Upper lobe of left lung (tissue), 6 donors: ENCODE measurements around the gene CCDC171. TPM values are rescaled to one million over a fixed set of nuclear protein-coding genes. Genes with fewer than 3 reads are reported as not detected.

Source experiments
- ATAC-seq, 2 donors: fragments of 200-7000 bp; cut with Tn5 transposase; one replicate each; pipeline ENCODE4 v1.9.1; 2022; ENCODE audit warnings: mild to moderate bottlenecking in 2 of 2, moderate library complexity in 2 of 2; ENCODE audit not compliant: low FRiP score in 2 of 2
- DNase-seq, 2 donors: peaks; one replicate each; pipeline ENCODE4 v3.0.0-alpha.2; 2019 to 2020
- H3K27ac ChIP-seq, 4 donors: fragments of 200-600 bp; sonication (generic); one replicate each; pipeline ENCODE4 v1.5.1; 2016 to 2019
- H3K27me3 ChIP-seq, 4 donors: fragments of 200-600 bp; sonication (generic); one replicate each; pipeline ENCODE4 v1.5.1; 2017 to 2019
- H3K36me3 ChIP-seq, 4 donors: fragments of 200-600 bp; sonication (generic); one replicate each; pipeline ENCODE4 v1.5.1; 2016 to 2019
- H3K4me1 ChIP-seq, 4 donors: fragments of 200-600 bp; sonication (generic); one replicate each; pipeline ENCODE4 v1.5.1; 2018 to 2019
- H3K4me3 ChIP-seq, 4 donors: fragments of 200-600 bp; sonication (generic); one replicate each; pipeline ENCODE4 v1.5.1; 2017 to 2019; ENCODE audit warnings: mild to moderate bottlenecking in 2 of 4, moderate library complexity in 1 of 4
- H3K9me3 ChIP-seq, 4 donors: fragments of 200-600 bp; sonication (generic); one replicate each; pipeline ENCODE4 v1.5.1; 2018 to 2019
- EP300 ChIP-seq, 4 donors: sonication (generic); formaldehyde crosslinking; IDR thresholded peaks; one replicate each; pipeline ENCODE4 v1.5.1; 2017; ENCODE audit warnings: antibody characterized with exemption in 4 of 4, control low read depth in 2 of 4
- POLR2A ChIP-seq, 4 donors: fragments of 450-650 bp; IDR thresholded peaks; one replicate each; pipeline ENCODE4 v1.5.1; 2016 to 2017; ENCODE audit warnings: antibody characterized with exemption in 4 of 4, mild to moderate bottlenecking in 2 of 4
- POLR2AphosphoS5 ChIP-seq, 2 donors: sonication (generic); formaldehyde crosslinking; IDR thresholded peaks; one replicate each; pipeline ENCODE4 v1.5.1; 2017; ENCODE audit warnings: antibody characterized with exemption in 2 of 2
- WGBS, 2 donors: methylation state at CpG; one replicate each; pipeline ENCODE4 v1.1.5; 2017 to 2018; 5-methylcytosine and 5-hydroxymethylcytosine counted together
- total RNA-seq, 6 donors: library from RNA; depleted of rRNA in 4 of 6; stranded (reverse); fragments of >200 nt in 4 of 6; gene quantifications; one replicate each; pipeline versions ENCODE4 v1.1.0 to v1.2.1, GENCODE V29; 2016 to 2021
- TF ChIP-seq, protein P1 (sequence below), 6 experiments: fragments of 450-650 bp in 4 of 6; fragments of 200-600 bp in 2 of 6; sonication (generic) in 2 of 6; IDR thresholded peaks; one replicate each; pipeline ENCODE4 v1.5.1; 2016 to 2019; ENCODE audit warnings: antibody characterized with exemption in 6 of 6
- donor health status: DM: no; HTN: no; CAD: no; lungs with moderate emphysema.
- donor health status: DM: no; HTN: yes; CAD: no; lungs with severe emphysema.

CCDC171 gene
- total RNA-seq, 6 donors from 2014 or later, result 2.4 to 16.8 (median 6.6) TPM

GRCh38 chr9:15711531-15711930 lies 158.7 kb downstream of the CCDC171 start:
- DNase-seq (no peak), ATAC-seq (no peak)
- no peak overlapping the region for H3K4me3 ChIP-seq
- no peaks in the 10 kb centered on the region for H3K9me3 ChIP-seq
- no peaks in the 10 kb centered on the region for H3K4me1 ChIP-seq
- H3K27me3 ChIP-seq, result no peaks in the 10 kb centered on the region
- H3K27ac ChIP-seq, result no peak overlapping the region
- TF ChIP-seq EP300 (IDR thresholded peaks at IDR 0.05) (no peak), POLR2A (IDR thresholded peaks at IDR 0.05) (no peak), POLR2AphosphoS5 (IDR thresholded peaks at IDR 0.05) (no peak)
- TF ChIP-seq, protein P1, sequence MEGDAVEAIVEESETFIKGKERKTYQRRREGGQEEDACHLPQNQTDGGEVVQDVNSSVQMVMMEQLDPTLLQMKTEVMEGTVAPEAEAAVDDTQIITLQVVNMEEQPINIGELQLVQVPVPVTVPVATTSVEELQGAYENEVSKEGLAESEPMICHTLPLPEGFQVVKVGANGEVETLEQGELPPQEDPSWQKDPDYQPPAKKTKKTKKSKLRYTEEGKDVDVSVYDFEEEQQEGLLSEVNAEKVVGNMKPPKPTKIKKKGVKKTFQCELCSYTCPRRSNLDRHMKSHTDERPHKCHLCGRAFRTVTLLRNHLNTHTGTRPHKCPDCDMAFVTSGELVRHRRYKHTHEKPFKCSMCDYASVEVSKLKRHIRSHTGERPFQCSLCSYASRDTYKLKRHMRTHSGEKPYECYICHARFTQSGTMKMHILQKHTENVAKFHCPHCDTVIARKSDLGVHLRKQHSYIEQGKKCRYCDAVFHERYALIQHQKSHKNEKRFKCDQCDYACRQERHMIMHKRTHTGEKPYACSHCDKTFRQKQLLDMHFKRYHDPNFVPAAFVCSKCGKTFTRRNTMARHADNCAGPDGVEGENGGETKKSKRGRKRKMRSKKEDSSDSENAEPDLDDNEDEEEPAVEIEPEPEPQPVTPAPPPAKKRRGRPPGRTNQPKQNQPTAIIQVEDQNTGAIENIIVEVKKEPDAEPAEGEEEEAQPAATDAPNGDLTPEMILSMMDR (IDR thresholded peaks at IDR 0.05), result no peak
- WGBS, 2 donors, result 79 to 88% methylated on average over 1 of the region's 1 CpG
- H3K36me3 ChIP-seq, result no peaks in the 10 kb centered on the region

DNA sequence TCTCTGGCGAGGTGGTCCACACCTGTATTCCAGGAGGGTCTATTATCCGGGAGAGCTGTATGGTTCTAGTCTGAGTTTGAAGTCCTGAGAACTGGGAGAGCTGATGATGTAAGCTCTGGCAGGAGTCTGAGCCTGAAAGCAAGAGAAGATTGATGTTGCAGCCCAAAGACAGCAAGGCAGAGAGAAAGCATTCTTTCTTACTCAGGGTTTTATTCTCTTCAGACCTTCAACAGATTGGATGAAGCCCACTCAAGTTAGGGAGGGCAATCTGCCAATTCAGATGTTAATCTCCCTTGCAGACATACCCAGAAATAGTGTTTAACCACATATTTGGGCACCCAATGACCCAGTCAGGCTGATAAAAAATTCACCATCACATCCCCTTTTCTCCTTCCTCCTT lies 159.1 kb downstream of the CCDC171 start:
- ATAC-seq, result no peak
- WGBS, 2 donors, result 75 to 84% methylated on average over 2 of the region's 2 CpGs
- H3K27ac ChIP-seq, result no peak overlapping the region
- H3K4me1 ChIP-seq, result no peaks in the 10 kb centered on the region
- H3K9me3 ChIP-seq, result no peaks in the 10 kb centered on the region
- no peak for TF ChIP-seq POLR2A (IDR thresholded peaks at IDR 0.05)
- H3K4me3 ChIP-seq, result no peak overlapping the region
- no peaks in the 10 kb centered on the region for H3K27me3 ChIP-seq
- H3K36me3 ChIP-seq, result no peaks in the 10 kb centered on the region
- no peak for DNase-seq

- ATAC-seq (no peak), DNase-seq (no peak)
- no peak for TF ChIP-seq EP300 (IDR thresholded peaks at IDR 0.05)
- TF ChIP-seq, protein P1 (IDR thresholded peaks at IDR 0.05), result no peak
- Histone ChIP-seq H3K36me3 (no peaks in the 10 kb centered on the region), H3K4me1 (no peaks in the 10 kb centered on the region), H3K9me3 (no peaks in the 10 kb centered on the region), H3K4me3 (no peak overlapping the region), H3K27ac (no peak overlapping the region), H3K27me3 (no peaks in the 10 kb centered on the region)
- WGBS, 2 donors, result 74 to 79% methylated on average over 1 of the region's 1 CpG
Observed at GRCh38 chr9:15714746-15715145, 161.9 kb downstream of the CCDC171 start.

GRCh38 chr9:15717290-15717967 lies 164.6 kb downstream of the CCDC171 start:
- ATAC-seq (no peak), DNase-seq (no peak)
- H3K36me3 ChIP-seq, result no peaks in the 10 kb centered on the region
- H3K27me3 ChIP-seq, result no peaks in the 10 kb centered on the region
- TF ChIP-seq, protein P1 (IDR thresholded peaks at IDR 0.05), result no peak
- TF ChIP-seq POLR2A (IDR thresholded peaks at IDR 0.05) (no peak), EP300 (IDR thresholded peaks at IDR 0.05) (no peak), POLR2AphosphoS5 (IDR thresholded peaks at IDR 0.05) (no peak)
- H3K9me3 ChIP-seq, result no peaks in the 10 kb centered on the region
- WGBS, 2 donors, result 91 to 99% methylated on average over 5 of the region's 5 CpGs
- H3K4me1 ChIP-seq, result no peaks in the 10 kb centered on the region
- no peak overlapping the region for H3K4me3 ChIP-seq
- H3K27ac ChIP-seq, result no peak overlapping the region

DNA sequence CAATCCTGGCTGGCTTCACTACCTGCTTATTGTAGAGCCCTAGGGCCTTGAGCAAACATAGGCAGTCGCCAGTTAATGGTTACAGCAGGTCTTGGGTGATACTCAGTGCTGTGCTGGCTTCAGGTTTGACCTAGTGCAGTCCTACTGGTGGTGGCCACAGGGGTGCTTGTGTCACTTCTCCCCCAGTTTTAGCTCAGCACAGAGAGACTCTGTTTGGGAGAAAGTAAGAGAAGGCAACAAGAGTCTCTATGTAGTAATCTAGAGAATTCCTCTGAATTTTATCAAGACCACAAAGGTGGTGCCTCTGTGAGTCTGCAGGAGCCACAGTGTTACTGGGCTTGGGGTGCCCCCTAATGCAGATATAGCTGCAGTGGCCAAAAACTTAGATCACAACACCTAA lies 165.6 kb downstream of the CCDC171 start:
- H3K36me3 ChIP-seq, result no peaks in the 10 kb centered on the region
- no peak overlapping the region for H3K27ac ChIP-seq
- no peaks in the 10 kb centered on the region for H3K9me3 ChIP-seq
- ATAC-seq, result no peak
- TF ChIP-seq, protein P1 (IDR thresholded peaks at IDR 0.05), result no peak
- TF ChIP-seq POLR2A (IDR thresholded peaks at IDR 0.05) (no peak), EP300 (IDR thresholded peaks at IDR 0.05) (no peak), POLR2AphosphoS5 (IDR thresholded peaks at IDR 0.05) (no peak)
- WGBS, 2 donors, result 85% methylated on average over 1 of the region's 1 CpG; no CpG with 5 or more reads in 1 of the 2 donors
- no peaks in the 10 kb centered on the region for H3K4me1 ChIP-seq
- H3K27me3 ChIP-seq, result no peaks in the 10 kb centered on the region
- DNase-seq, result no peak
- H3K4me3 ChIP-seq, result no peak overlapping the region
